Sigmoid colon (tissue), 7 donors: ENCODE measurements around the gene CKB. TPM values are rescaled to one million over a fixed set of nuclear protein-coding genes. Genes with fewer than 3 reads are reported as not detected.

Experiments
- DNase-seq: peaks from one replicate; pipeline ENCODE4 v3.0.0-alpha.2; 2019
- H3K27ac ChIP-seq, 4 donors: fragments of 200-600 bp; sonication (generic); one replicate each; pipeline ENCODE4 v1.5.1; 2016 to 2019; ENCODE audit warnings: mild to moderate bottlenecking in 1 of 4
- H3K27me3 ChIP-seq, 3 donors: fragments of 200-600 bp; sonication (generic); one replicate each; pipeline ENCODE4 v1.5.1; 2019; ENCODE audit warnings: mild to moderate bottlenecking in 1 of 3
- H3K36me3 ChIP-seq, 4 donors: fragments of 200-600 bp; sonication (generic); one replicate each; pipeline ENCODE4 v1.5.1; 2016 to 2019
- H3K4me1 ChIP-seq, 4 donors: fragments of 200-600 bp; sonication (generic); one replicate each; pipeline ENCODE4 v1.5.1; 2017 to 2019
- H3K4me3 ChIP-seq, 4 donors: fragments of 200-600 bp; sonication (generic); one replicate each; pipeline ENCODE4 v1.5.1; 2017 to 2019; ENCODE audit warnings: mild to moderate bottlenecking in 2 of 4, moderate library complexity in 1 of 4
- H3K9me3 ChIP-seq, 4 donors: fragments of 200-600 bp in 3 of 4; sonication (generic) in 3 of 4; one replicate each; pipeline versions ENCODE4 v1.5.1 to v1.6.1; 2013 to 2019
- CTCF ChIP-seq, 4 experiments: fragments of 450-650 bp in 3 of 4; fragments of 200-600 bp in 1 of 4; IDR thresholded peaks; one replicate each; pipeline ENCODE4 v1.5.1; 2016 to 2019; ENCODE audit warnings: antibody characterized with exemption in 4 of 4, mild to moderate bottlenecking in 3 of 4, moderate library complexity in 2 of 4
- EP300 ChIP-seq, 4 donors: sonication (generic); formaldehyde crosslinking; IDR thresholded peaks; one replicate each; pipeline ENCODE4 v1.6.1; 2017; ENCODE audit warnings: antibody characterized with exemption in 4 of 4
- POLR2A ChIP-seq, 2 donors: fragments of 450-650 bp; IDR thresholded peaks; one replicate each; pipeline ENCODE4 v1.6.1; 2016; ENCODE audit warnings: antibody characterized with exemption in 2 of 2, mild to moderate bottlenecking in 2 of 2, moderate library complexity in 2 of 2
- POLR2AphosphoS5 ChIP-seq, 4 donors: sonication (generic); formaldehyde crosslinking; IDR thresholded peaks; one replicate each; pipeline ENCODE4 v1.6.1; 2017; ENCODE audit warnings: antibody characterized with exemption in 4 of 4
- WGBS, 2 donors: extraction: QIAGEN DNeasy Blood & Tissue Kit; methylation state at CpG; one replicate each; pipeline ENCODE4 v1.1.7; 2013; 5-methylcytosine and 5-hydroxymethylcytosine counted together
- intact Hi-C: fragments of 100-400 bp; cut with DNase I; formaldehyde crosslinking; loops from one replicate; pipeline ENCODE4 v1.15.1; 2023
- polyA plus RNA-seq, 3 donors: library from polyadenylated mRNA; stranded (reverse); fragments of 200-250 nt; gene quantifications; one replicate each; pipeline ENCODE4 v1.2.3, GENCODE V29; 2013
- total RNA-seq, 4 donors: library from RNA; depleted of rRNA; stranded (reverse); fragments of >200 nt; gene quantifications; one replicate each; pipeline ENCODE4 v1.1.0, GENCODE V29; 2016
- donor health status: healthy with polysubstance abuse.
- donor health status: Bipolar disorder and iron deficiency.
- donor health status: healthy.

CKB gene
- total and polyA plus RNA-seq, 7 donors: 905 to 2,176 (median 1,347) TPM

DNA sequence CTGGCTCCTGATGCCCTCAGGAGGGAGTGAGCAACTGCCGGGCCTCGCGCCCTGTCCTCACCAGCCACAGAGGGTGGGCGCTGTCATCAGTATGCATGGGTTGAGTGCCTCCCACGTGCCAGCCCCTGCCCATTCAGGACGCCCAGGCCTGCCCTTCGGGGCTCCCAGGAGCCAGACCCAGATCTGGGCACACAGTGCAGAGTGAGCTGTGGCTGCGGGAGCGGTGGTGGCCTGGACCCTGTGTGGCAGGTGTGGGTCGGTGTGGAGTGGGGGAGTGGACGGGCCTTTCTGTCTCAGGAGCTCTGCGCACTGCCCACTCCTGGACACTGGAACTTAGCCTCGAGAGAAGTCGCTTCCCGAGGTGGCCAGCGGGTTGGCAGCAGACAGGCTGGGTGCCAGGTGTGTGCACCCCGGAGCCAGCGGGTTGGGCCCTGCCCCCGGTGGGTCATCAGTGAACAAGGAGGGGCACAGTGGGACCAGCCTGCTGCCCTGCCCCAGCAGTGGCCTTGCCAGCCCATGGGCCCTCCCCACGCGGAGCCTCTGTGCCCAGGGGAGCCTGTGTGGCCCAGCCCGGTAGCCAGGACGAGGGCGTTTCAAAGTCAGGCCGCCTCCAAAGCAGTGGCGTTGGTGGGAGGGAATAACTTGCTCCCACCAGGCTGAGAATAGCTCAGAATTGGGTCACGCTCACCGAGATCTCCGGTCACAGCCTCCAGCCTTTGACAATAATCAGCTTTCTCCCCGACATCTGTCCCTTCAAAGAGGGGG is 15.8 kb upstream of the CKB start:
- TF ChIP-seq EP300 (IDR thresholded peaks at IDR 0.05) (no peak), POLR2AphosphoS5 (IDR thresholded peaks at IDR 0.05) (peak in 2 of 4 donors; percentile 16 to 37), POLR2A (IDR thresholded peaks at IDR 0.05) (no peak)
- DNase-seq: peak; percentile 80
- Histone ChIP-seq H3K4me3 (no peak overlapping the region), H3K27me3 (no peaks in the 10 kb centered on the region), H3K4me1 (peaks cover 0 to 97% (median 91%) of the 10 kb centered on the region in 4 donors), H3K36me3 (peaks cover 0 to 6% (median 0%) of the 10 kb centered on the region in 4 donors), H3K9me3 (no peaks in the 10 kb centered on the region), H3K27ac (peak overlapping the region; percentile 92 to 98 (median 94))
- intact Hi-C loops: no loop called here
- WGBS, 2 donors: 35 to 60% methylated on average over 30 of the region's 30 CpGs

DNA sequence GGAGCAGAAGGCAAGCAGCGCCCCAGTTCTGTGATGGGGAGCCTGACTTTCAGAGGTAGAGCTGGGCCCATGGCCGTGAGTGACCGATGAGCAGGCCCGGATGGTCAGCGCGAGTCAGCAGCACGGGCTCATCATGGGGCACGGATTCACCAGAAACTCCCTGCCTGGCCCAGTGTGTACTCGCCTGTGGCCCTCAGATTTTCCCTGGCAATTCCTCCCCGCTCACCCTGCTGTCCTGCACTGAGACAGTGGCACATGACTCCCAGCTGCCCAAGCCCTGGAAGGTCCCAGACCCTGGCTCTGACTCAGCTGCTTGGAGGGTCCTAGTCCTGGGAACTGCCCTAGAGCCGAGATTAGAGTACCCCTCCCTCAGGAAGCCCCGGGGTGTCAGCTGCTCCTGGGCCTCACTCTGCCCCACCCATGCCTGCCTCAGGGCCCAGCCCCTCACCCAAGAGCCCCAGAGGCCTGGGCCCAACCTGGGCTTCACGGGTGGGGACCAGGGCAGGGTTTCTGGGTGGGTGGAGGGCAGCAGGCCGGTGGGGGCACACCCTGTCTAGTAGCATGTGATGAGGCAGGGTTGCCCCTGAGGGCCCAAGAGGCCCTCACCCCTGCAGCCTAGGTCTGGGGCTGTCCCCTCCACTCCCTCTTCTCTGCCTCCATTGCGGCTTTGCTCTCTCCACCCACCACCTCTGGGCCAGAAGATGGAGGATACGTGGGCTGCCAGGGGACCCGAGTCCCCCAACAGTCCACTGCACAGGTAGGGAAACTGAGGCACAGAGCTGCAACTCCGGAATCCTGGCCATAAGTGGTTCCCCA is 14.8 kb upstream of the CKB start:
- no peaks in the 10 kb centered on the region for H3K9me3 ChIP-seq
- TF ChIP-seq CTCF (IDR thresholded peaks at IDR 0.05) (no peak), POLR2AphosphoS5 (IDR thresholded peaks at IDR 0.05) (no peak), POLR2A (IDR thresholded peaks at IDR 0.05) (no peak)
- H3K27me3 ChIP-seq: no peaks in the 10 kb centered on the region
- peaks cover 0 to 97% (median 91%) of the 10 kb centered on the region in 4 donors for H3K4me1 ChIP-seq
- H3K27ac ChIP-seq: peak overlapping the region; percentile 92 to 98 (median 94)
- peaks cover 0 to 6% (median 0%) of the 10 kb centered on the region in 4 donors for H3K36me3 ChIP-seq
- intact Hi-C loops: no loop called here
- peak; percentile 64 for DNase-seq
- 69 to 74% methylated on average over 18 of the region's 18 CpGs for WGBS, 2 donors
- H3K4me3 ChIP-seq: no peak overlapping the region

DNA sequence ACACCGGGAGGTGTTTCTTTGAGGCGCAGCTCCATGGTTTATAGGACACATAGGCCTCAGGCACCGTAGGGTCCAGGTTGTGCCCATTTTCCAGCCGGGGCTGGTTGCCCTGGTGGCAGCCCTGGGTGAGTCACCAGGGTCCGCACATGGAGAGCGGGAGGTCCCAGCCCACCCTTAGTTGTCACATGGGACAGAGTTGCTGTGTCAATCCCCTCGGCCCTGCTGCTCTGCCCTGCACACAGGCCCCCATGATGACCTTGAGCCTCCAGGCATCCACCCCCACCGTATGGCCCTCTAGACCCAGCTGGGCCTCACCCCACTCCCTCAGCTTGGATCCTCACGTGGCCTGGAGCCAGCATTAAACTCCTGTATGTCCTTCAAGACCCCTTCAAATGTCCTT is 14.1 kb upstream of the CKB start:
- H3K4me1 ChIP-seq: peaks cover 0 to 97% (median 91%) of the 10 kb centered on the region in 4 donors
- TF ChIP-seq POLR2AphosphoS5 (IDR thresholded peaks at IDR 0.05) (no peak), EP300 (IDR thresholded peaks at IDR 0.05) (no peak), CTCF (IDR thresholded peaks at IDR 0.05) (no peak), POLR2A (IDR thresholded peaks at IDR 0.05) (no peak)
- no peaks in the 10 kb centered on the region for H3K9me3 ChIP-seq
- H3K36me3 ChIP-seq: peaks cover 0 to 6% (median 0%) of the 10 kb centered on the region in 4 donors
- intact Hi-C loops: no loop called here
- peak overlapping the region; percentile 92 to 98 (median 94) for H3K27ac ChIP-seq
- WGBS, 2 donors: 78 to 87% methylated on average over 9 of the region's 9 CpGs
- H3K4me3 ChIP-seq: no peak overlapping the region
- DNase-seq: peak; percentile 67
- H3K27me3 ChIP-seq: no peaks in the 10 kb centered on the region

GRCh38 chr14:103535891-103536565 is 13.4 kb upstream of the CKB start:
- Histone ChIP-seq H3K4me3 (peak overlapping the region in 1 of 4 donors; percentile 30), H3K9me3 (no peaks in the 10 kb centered on the region), H3K36me3 (peaks cover 0 to 6% (median 0%) of the 10 kb centered on the region in 4 donors), H3K27ac (peak overlapping the region; percentile 92 to 98 (median 94)), H3K4me1 (peaks cover 0 to 97% (median 91%) of the 10 kb centered on the region in 4 donors), H3K27me3 (no peaks in the 10 kb centered on the region)
- WGBS, 2 donors: 88 to 92% methylated on average over 11 of the region's 11 CpGs
- DNase-seq: peak; percentile 68
- TF ChIP-seq CTCF (IDR thresholded peaks at IDR 0.05) (no peak), POLR2AphosphoS5 (IDR thresholded peaks at IDR 0.05) (no peak), POLR2A (IDR thresholded peaks at IDR 0.05) (no peak), EP300 (IDR thresholded peaks at IDR 0.05) (no peak)
- intact Hi-C loops: no loop called here
